ENCODE measurements around the gene GRB7.
"Not testable (repeated sequence)": the region's sequence is repeated elsewhere in the genome, so short reads cannot be mapped to it uniquely, and the experiment has no call there.

The GRB7 gene

GRCh38 chr17:39737760-39738567, at the start of gene GRB7:
GRB7 (plus strand) TSS chr17:39737938; CDS start chr17:39742302, 4,364 bp downstream.
- no peak for DNase-seq (ENCODE audit: low read depth in 2 of 2)

GRCh38 chr17:39688475-39688835, 49.3 kb upstream of the GRB7 start:
- no peak for DNase-seq (ENCODE audit: low read depth in 2 of 2)

- no peak for DNase-seq (ENCODE audit: low read depth in 2 of 2)
These were observed 48.8 kb upstream of the GRB7 start for GRCh38 chr17:39688945-39689344.

GRCh38 chr17:39694593-39694992, 43.1 kb upstream of the GRB7 start:
- no peak for DNase-seq (ENCODE audit: low read depth in 2 of 2)

GRCh38 chr17:39695089-39695474, 42.7 kb upstream of the GRB7 start:
- DNase-seq (ENCODE audit: low read depth in 2 of 2), result no peak

GRCh38 chr17:39696731-39697130, 41.0 kb upstream of the GRB7 start:
- no peak for DNase-seq (ENCODE audit: low read depth in 2 of 2)

GRCh38 chr17:39697961-39698360, 39.8 kb upstream of the GRB7 start:
- DNase-seq (ENCODE audit: low read depth in 2 of 2), result no peak

- not testable (repeated sequence) for DNase-seq (ENCODE audit: low read depth in 2 of 2)
These were observed 38.5 kb upstream of the GRB7 start for GRCh38 chr17:39699157-39699817.

GRCh38 chr17:39699818-39700147, 38.0 kb upstream of the GRB7 start, which contains the start of gene ERBB2:
ERBB2 (plus strand) TSS chr17:39700064; CDS start chr17:39700239, 175 bp downstream.
- DNase-seq (ENCODE audit: low read depth in 2 of 2), result no peak

GRCh38 chr17:39700148-39700987, 37.4 kb upstream of the GRB7 start:
- DNase-seq (ENCODE audit: low read depth in 2 of 2), result no peak

- DNase-seq (ENCODE audit: low read depth in 2 of 2), result no peak
These were observed 36.5 kb upstream of the GRB7 start for GRCh38 chr17:39701012-39701783.

GRCh38 chr17:39701784-39702422, 35.8 kb upstream of the GRB7 start:
- no peak for DNase-seq (ENCODE audit: low read depth in 2 of 2)

GRCh38 chr17:39702901-39703893, 34.5 kb upstream of the GRB7 start:
- DNase-seq (ENCODE audit: low read depth in 2 of 2), result no peak

GRCh38 chr17:39703913-39704312, 33.8 kb upstream of the GRB7 start:
- DNase-seq (ENCODE audit: low read depth in 2 of 2), result no peak

GRCh38 chr17:39704821-39705551, 32.8 kb upstream of the GRB7 start:
- DNase-seq (ENCODE audit: low read depth in 2 of 2), result no peak

GRCh38 chr17:39705786-39706348, 31.9 kb upstream of the GRB7 start:
- no peak for DNase-seq (ENCODE audit: low read depth in 2 of 2)

- DNase-seq (ENCODE audit: low read depth in 2 of 2), result no peak
These were observed 31.4 kb upstream of the GRB7 start for GRCh38 chr17:39706383-39706782.

GRCh38 chr17:39706921-39707337, 30.8 kb upstream of the GRB7 start:
- no peak for DNase-seq (ENCODE audit: low read depth in 2 of 2)

Data from stimulated activated CD4-positive, alpha-beta T cell treated with anti-CD3 and anti-CD28 coated beads, Interleukin-1b, Interleukin-23, amount 100 ng/mL, for 1 hour (primary cell).